KMS-11 (cell line): ENCODE data around the gene FEM1A.
"Not testable (repeated sequence)": the region's sequence is repeated elsewhere in the genome, so short reads cannot be mapped to it uniquely, and the experiment has no call there.

Source experiments
- H2AFZ ChIP-seq: fragments of 200-600 bp; sonication (generic); 2 replicates; pipeline ENCODE4 v1.6.1; 2016; ENCODE audit warnings: antibody characterized with exemption, mixed run types, low read depth
- H3K27ac ChIP-seq: fragments of 200-600 bp; sonication (generic); 2 replicates; pipeline ENCODE4 v1.6.1; 2016; ENCODE audit warnings: mild to moderate bottlenecking, mixed run types
- H3K27me3 ChIP-seq: fragments of 200-600 bp; sonication (generic); 2 replicates; pipeline ENCODE4 v1.6.1; 2017; ENCODE audit warnings: mild to moderate bottlenecking, low read depth, mixed run types, moderate library complexity; ENCODE audit not compliant: insufficient read depth
- H3K36me3 ChIP-seq: fragments of 200-600 bp; sonication (generic); 2 replicates; pipeline ENCODE4 v1.6.1; 2017; ENCODE audit warnings: mild to moderate bottlenecking, mixed run types; ENCODE audit not compliant: insufficient read depth
- H3K4me1 ChIP-seq: fragments of 200-600 bp; sonication (generic); 2 replicates; pipeline ENCODE4 v1.6.1; 2016; ENCODE audit warnings: mild to moderate bottlenecking, low read depth, mixed run types; ENCODE audit not compliant: poor library complexity, severe bottlenecking
- H3K4me2 ChIP-seq: fragments of 200-600 bp; sonication (generic); 2 replicates; pipeline ENCODE4 v1.7.0; 2016; ENCODE audit warnings: mild to moderate bottlenecking, mixed run types
- H3K4me3 ChIP-seq: fragments of 200-600 bp; sonication (generic); IDR thresholded peaks from 2 replicates; pipeline ENCODE4 v1.6.1; 2017; ENCODE audit warnings: low read depth, low read length, mixed read lengths; ENCODE audit not compliant: insufficient read depth
- H3K79me2 ChIP-seq: fragments of 200-600 bp; sonication (generic); 2 replicates; pipeline ENCODE4 v1.6.1; 2016; ENCODE audit warnings: low read depth, mixed run types; ENCODE audit not compliant: insufficient read depth
- H3K9ac ChIP-seq: fragments of 200-600 bp; sonication (generic); 2 replicates; pipeline ENCODE4 v1.6.1; 2016; ENCODE audit warnings: mild to moderate bottlenecking, mixed run types
- H4K20me1 ChIP-seq: fragments of 200-600 bp; sonication (generic); 2 replicates; pipeline ENCODE4 v1.6.1; 2016; ENCODE audit warnings: mild to moderate bottlenecking, mixed run types; ENCODE audit not compliant: insufficient read depth
- CTCF ChIP-seq: fragments of 200-600 bp; sonication (generic); conservative IDR thresholded peaks from 2 replicates; pipeline ENCODE4 v1.6.1; 2017; ENCODE audit warnings: low read depth, mild to moderate bottlenecking, antibody characterized with exemption, low read length, moderate library complexity, mixed read lengths

FEM1A gene

GRCh38 chr19:4830768-4831265 is 39.3 kb downstream of the FEM1A start:
- H3K4me2 ChIP-seq = peak overlapping the region; percentile 72
- no peak overlapping the region for H3K4me3 ChIP-seq
- H3K27me3 ChIP-seq = no peaks in the 10 kb centered on the region
- TF ChIP-seq CTCF = no peak
- H3K36me3 ChIP-seq = no peaks in the 10 kb centered on the region
- H3K9ac ChIP-seq = peak overlapping the region; percentile 76
- H3K4me1 ChIP-seq = peaks cover 37% of the 10 kb centered on the region
- H3K27ac ChIP-seq = peak overlapping the region; percentile 40
- no peaks in the 10 kb centered on the region for H4K20me1 ChIP-seq
- H2AFZ ChIP-seq = peak overlapping the region; percentile 70; the same call in 1 of the 2 replicates
- peaks cover 24% of the 10 kb centered on the region for H3K79me2 ChIP-seq

GRCh38 chr19:4831304-4831978 is 39.9 kb downstream of the FEM1A start, which contains the start of gene TICAM1:
TICAM1 (minus strand) TSS chr19:4831712; CDS start chr19:4818377, 13,335 bp downstream.
- H2AFZ ChIP-seq = peak within 1 kb of the TSS; percentile 70; the same call in 1 of the 2 replicates
- peak within 1 kb of the TSS; percentile 72 for H3K4me2 ChIP-seq
- peak within 1 kb of the TSS; percentile 40 for H3K27ac ChIP-seq
- peaks cover 24% of the 10 kb centered on the region for H3K79me2 ChIP-seq
- H3K27me3 ChIP-seq = no peaks in the 10 kb centered on the region
- peaks cover 37% of the 10 kb centered on the region for H3K4me1 ChIP-seq
- H3K36me3 ChIP-seq = no peaks in the 10 kb centered on the region
- H3K9ac ChIP-seq = peak within 1 kb of the TSS; percentile 76
- no peak for TF ChIP-seq CTCF
- H4K20me1 ChIP-seq = no peaks in the 10 kb centered on the region
- H3K4me3 ChIP-seq = no peak within 1 kb of the TSS

GRCh38 chr19:4831979-4832340 is 40.4 kb downstream of the FEM1A start:
- H3K9ac ChIP-seq = peak overlapping the region; percentile 76
- peaks cover 37% of the 10 kb centered on the region for H3K4me1 ChIP-seq
- H3K4me2 ChIP-seq = peak overlapping the region; percentile 72
- H3K27ac ChIP-seq = peak overlapping the region; percentile 40
- not testable (repeated sequence) for H3K27me3 ChIP-seq, H4K20me1 ChIP-seq, H3K4me3 ChIP-seq, H3K36me3 ChIP-seq
- H3K79me2 ChIP-seq = peaks cover 24% of the 10 kb centered on the region
- H2AFZ ChIP-seq = peak overlapping the region; percentile 70; the same call in 1 of the 2 replicates

- peak overlapping the region; percentile 72 for H3K4me2 ChIP-seq
- no peak for TF ChIP-seq CTCF
- no peak overlapping the region for H3K4me3 ChIP-seq
- no peaks in the 10 kb centered on the region for H4K20me1 ChIP-seq
- peaks cover 24% of the 10 kb centered on the region for H3K79me2 ChIP-seq
- H3K4me1 ChIP-seq = peaks cover 37% of the 10 kb centered on the region
- peak overlapping the region; percentile 40; the same call in 1 of the 2 replicates for H3K27ac ChIP-seq
- no peaks in the 10 kb centered on the region for H3K27me3 ChIP-seq
- H3K9ac ChIP-seq = no peak overlapping the region
- no peaks in the 10 kb centered on the region for H3K36me3 ChIP-seq
- no peak overlapping the region for H2AFZ ChIP-seq
Measured at GRCh38 chr19:4832776-4833175, 41.2 kb downstream of the FEM1A start.

GRCh38 chr19:4839192-4839591 is 47.7 kb downstream of the FEM1A start:
- Histone ChIP-seq H3K36me3 (no peaks in the 10 kb centered on the region), H2AFZ (no peak overlapping the region), H3K4me1 (no peaks in the 10 kb centered on the region), H4K20me1 (no peaks in the 10 kb centered on the region), H3K79me2 (no peaks in the 10 kb centered on the region), H3K4me2 (no peak overlapping the region), H3K27me3 (no peaks in the 10 kb centered on the region), H3K4me3 (no peak overlapping the region), H3K27ac (no peak overlapping the region), H3K9ac (no peak overlapping the region)
- no peak for TF ChIP-seq CTCF
